Umbilical cord (tissue), 2 donors: ENCODE data around the gene PDE4B. TPM values are rescaled to one million over a fixed set of nuclear protein-coding genes. Genes with fewer than 3 reads are reported as not detected.

Experiments used
- DNase-seq: peaks from one replicate; pipeline ENCODE4 v3.0.0-alpha.2; 2015; ENCODE audit warnings: low spot score
- total RNA-seq: library from RNA; depleted of rRNA; stranded (reverse); fragments of >200 nt; gene quantifications from one replicate; pipeline ENCODE4 v1.2.3, GENCODE V29; 2014; ENCODE audit warnings: low replicate concordance; ENCODE audit not compliant: insufficient read depth

PDE4B gene
- total RNA-seq, 1 donor from 2014 or later: 61.6 TPM

GRCh38 chr1:66237722-66238479 lies 445.2 kb downstream of the PDE4B start:
- DNase-seq: no peak

DNA sequence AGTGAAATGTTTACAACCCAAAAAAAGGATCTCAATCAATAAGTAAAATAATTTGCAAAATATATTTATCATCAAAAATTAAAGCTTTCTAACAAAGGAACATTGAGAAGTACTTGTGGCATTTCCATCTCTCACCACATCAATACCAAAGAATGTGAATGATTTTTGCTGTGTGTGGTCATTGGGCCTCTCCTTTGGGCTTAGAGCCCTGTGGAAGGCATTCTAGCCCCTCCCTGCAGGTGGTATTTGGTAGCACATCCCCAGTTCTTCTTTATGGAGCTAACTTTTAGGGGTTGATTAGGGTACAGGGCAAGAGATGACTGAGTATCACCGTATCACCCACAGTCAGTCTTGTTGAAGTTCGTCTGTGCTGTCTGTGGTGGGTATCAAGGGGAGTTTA lies 447.1 kb downstream of the PDE4B start:
- DNase-seq: no peak

- peak; percentile 32 for DNase-seq
Measured at GRCh38 chr1:66240491-66241484, 448.1 kb downstream of the PDE4B start.

- peak; percentile 90 for DNase-seq
Measured at GRCh38 chr1:66242646-66243547, 450.2 kb downstream of the PDE4B start.

- DNase-seq: no peak
Measured at GRCh38 chr1:66243548-66244130, 450.9 kb downstream of the PDE4B start.

- no peak for DNase-seq
Measured at GRCh38 chr1:66244429-66244828, 451.7 kb downstream of the PDE4B start.

GRCh38 chr1:66245691-66246090 lies 453.0 kb downstream of the PDE4B start:
- no peak for DNase-seq

- DNase-seq: peak; percentile 69
Measured at GRCh38 chr1:66246351-66247269, 453.9 kb downstream of the PDE4B start.

DNA sequence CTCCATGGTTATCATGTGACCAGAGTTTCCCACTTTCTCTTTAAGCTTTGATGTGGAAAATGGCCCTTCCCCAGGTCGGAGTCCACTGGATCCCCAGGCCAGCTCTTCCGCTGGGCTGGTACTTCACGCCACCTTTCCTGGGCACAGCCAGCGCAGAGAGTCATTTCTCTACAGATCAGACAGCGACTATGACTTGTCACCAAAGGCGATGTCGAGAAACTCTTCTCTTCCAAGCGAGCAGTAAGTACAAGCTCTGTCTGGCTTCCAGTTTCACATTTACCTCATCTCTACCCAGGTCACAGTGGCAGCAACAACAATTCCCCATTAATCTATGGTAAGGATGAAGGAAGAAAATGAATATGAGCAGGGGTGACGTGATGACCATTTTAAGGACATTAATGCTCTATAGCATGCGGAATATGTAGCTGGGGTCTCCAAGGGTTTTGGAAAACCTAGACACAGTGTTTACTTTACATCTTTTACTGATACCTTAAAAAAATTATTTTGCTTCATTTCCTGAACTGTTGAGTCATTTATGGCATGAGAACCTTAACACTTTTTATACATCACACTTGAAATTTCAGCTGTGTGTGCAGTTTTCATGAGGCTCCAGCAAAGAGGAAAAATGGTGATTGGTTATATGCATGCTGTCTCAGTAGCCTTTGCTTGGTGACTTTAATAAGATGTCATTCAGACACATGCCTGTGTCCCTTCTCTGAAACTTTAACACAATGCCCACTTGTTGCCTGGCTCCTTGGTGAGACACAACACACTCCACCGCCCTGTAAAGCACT lies 454.9 kb downstream of the PDE4B start:
- no peak for DNase-seq

GRCh38 chr1:66248257-66248656 lies 455.6 kb downstream of the PDE4B start:
- DNase-seq: no peak

- no peak for DNase-seq
Measured at GRCh38 chr1:66248746-66249145, 456.1 kb downstream of the PDE4B start.

- no peak for DNase-seq
Measured at GRCh38 chr1:66250075-66250474, 457.4 kb downstream of the PDE4B start.

GRCh38 chr1:66250478-66250877 lies 457.8 kb downstream of the PDE4B start:
- DNase-seq: no peak

DNA sequence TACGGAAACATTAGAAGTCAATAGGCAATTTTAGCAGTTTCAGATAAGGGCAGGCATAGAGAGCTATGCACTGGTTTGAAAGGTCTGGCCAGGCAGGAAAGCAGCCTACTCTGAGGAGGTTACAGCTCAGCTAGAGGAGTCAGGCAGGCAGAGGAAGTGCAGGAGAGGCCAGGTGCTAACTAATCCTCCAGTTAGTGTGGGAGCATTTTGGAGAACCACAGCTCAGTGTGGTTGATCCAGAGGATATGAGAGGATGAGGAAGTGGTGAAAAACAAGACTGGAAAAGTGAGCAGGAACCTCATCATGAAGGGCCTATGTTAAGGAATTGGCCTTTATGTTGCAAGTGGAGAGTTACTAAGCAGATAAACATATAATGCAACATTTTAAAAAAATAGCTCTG lies 458.9 kb downstream of the PDE4B start:
- DNase-seq: no peak

DNA sequence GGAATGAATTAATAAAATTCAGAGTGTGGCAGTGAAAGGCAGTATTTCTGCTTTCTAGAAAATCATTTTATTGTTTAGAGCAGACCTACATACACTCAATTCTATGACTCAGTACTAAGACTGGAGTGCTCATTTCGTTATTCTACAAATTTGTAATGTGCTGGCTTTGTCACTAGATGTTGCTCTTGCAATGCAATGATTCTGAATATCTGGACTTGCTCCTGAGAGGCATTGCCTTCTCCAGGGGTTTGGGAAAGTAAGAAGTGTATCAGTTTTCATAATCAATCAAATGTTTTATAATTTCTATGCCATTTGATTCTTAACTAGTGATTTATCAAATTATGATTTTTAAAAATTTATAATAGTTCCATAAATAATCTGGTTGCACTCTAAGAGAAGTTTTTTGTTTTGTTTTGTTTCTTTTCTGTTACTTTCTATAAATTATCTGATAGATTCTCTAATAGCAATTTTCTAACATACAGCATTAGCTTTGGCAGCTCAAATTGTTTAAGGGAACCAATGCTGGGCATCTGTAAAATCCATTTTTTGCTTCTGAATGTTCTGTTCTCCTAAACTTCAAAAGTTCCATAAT lies 460.7 kb downstream of the PDE4B start:
- peak; percentile 88 for DNase-seq

DNA sequence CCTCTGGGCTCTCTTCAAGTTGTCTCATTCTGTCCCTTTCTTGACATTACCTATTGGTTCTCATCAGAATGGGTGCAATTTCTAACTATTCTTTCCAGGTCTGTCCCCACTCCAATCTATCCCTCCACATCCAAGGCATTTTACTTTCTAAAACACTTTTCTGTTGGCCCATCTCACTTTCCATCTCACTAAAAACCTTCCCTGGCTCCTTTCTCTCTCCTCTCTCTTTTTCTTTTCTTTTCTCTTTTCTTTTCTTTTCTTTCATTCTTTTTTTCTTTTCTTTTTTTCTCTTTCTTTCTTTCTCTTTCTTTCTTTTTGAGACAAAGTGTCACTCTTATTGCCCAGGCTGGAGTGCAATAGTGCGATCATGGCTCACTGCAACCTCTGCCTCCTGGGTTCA lies 462.1 kb downstream of the PDE4B start:
- no peak for DNase-seq

GRCh38 chr1:66256629-66257572 lies 464.2 kb downstream of the PDE4B start:
- peak; percentile 84 for DNase-seq
